GF-D8 (cell line): ENCODE measurements around the gene ZIM2.

ENCODE experiments used
- DNase-seq: peaks from one replicate; lab custom pipeline; 2025; lab: John Stamatoyannopoulos, UW

The ZIM2 gene

DNA sequence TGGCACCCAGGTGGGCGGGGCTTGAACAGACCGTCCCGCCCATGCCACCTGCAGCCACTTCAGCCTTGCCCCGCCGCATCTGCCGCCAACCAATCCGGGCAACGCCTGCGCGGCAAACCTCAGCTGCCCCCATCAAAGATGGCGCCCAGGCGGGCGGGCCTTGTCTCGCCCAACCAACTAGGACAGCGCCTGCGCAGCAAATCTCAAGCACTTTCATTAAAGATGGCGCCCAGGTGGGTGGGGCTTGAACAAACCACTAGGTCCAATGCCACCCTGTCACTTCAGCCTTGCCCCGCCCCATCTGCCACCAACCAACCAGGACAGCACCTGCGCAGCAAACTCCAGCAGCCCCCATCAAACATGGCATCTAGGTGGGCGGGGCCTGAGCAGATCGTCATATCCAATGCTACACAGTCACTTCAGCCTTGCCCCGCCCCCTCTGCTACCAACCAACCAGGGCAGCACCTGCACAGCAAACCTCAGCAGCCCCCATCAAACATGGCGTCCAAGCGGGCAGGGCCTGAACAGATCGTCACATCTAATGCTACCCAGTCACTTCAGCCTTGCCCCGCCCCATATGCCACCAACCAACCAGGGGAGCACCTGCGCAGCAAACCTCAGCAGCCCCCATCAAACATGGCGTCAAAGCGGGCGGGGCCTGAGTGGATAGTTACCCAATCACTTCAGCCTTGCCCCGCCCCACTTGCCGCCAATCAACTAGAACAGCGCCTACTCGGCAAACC lies 1.4 kb downstream of the ZIM2 start:
- peak; percentile 67 for DNase-seq

DNA sequence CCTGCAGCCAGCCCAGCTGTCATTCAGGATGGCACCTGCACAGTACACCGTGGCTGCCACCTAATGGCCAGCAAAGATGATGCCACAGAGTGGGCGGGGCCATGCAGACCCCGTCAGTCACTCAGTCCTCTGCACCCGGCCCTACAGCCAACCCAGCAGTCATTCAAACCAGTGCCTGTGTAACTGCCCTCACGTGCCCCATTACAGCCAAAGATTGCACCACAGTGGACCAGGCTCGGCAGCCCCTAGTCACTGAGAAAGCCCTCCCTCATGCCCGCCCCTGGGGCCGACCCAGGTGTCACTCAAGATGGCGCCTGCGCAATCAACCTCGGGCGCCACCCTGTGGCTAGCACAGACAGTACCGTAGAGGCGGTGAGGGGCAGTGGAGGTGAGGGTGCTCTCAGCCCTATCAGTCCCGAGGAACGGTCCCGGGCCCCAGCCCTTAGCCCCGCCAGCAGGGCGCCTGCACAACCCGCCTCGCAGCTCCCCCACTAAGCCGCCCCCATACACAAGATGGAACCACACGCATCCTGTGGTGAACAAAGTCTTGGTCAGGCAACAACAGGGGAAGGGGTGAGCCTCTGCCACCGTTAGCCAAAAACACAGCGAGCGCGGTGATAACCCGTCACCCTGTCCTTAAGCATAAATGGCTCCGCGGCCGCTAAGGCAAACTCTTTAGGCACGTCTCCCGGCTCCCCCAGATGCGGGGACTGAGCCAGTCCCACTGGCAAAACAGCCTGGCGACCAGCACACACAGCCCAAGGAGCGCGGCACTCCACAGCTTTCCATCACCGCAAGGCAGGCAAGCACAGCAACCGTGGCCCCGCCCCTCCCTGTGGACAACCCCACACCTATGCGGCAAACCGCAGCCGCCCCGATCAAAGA lies 2.3 kb downstream of the ZIM2 start:
- DNase-seq: peak; percentile 8

DNA sequence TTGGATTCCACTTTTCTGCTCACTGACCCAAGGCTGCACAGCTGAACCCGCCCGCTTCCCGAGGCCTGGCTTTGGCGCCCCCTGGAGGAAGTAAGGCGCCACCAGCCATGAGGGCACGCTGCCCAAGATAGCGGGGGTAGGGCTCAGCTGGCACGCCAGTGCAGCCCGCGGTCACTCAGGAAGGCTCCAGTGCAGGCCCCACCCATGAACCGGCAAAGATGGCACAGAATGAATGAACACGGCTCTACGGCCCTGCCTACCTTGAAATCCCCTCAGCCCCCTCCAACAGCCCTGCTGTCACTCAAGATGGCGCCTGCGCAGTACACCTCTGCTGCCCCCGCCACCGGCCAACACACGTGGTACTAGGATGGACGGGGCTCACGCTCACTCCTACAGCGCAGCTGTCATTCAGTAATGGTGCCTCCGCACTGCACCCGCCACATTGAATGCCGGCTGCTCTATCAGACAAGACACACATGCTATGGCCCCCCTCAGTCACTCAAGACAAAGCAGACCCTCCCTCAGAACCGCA lies 3.0 kb downstream of the ZIM2 start:
- no peak for DNase-seq

DNA sequence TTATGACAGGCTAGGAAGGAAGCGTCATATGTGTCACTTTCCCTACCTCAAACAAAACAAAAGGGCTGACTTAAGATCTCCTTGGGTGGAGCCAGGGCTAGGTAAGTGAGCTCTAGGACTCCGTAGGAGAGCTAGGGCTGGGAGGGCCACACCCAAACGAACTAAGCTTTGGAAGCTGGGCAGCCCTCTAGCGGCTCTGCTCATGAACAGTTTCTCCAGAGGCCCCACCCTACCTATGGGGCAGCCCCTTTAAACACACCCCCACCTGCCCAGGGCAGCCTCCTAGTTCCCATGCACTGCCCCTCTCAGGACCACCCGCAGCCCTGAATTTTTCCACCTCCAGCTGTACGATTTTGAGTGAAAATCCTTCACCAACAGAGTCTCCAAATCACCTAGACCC lies 3.5 kb downstream of the ZIM2 start:
- no peak for DNase-seq

DNA sequence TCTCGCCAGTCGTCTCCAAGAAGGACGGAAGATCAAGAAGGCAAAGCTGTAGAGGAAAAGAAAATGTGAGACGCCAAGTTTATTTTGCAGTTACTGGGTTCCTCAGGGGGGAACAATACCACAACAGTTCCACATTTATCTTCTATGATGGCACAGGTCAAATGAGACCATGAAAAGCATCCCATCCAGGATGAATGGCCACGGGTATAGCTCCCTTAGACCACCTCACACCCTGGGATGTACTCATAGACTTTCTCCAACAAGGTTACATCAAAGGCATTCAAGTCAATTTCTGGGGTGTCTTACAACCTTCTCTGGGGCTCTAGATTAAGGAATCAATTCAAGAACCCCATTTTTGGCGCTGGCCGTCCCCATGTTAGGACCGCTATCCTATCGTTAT lies 4.5 kb downstream of the ZIM2 start:
- DNase-seq: no peak

DNA sequence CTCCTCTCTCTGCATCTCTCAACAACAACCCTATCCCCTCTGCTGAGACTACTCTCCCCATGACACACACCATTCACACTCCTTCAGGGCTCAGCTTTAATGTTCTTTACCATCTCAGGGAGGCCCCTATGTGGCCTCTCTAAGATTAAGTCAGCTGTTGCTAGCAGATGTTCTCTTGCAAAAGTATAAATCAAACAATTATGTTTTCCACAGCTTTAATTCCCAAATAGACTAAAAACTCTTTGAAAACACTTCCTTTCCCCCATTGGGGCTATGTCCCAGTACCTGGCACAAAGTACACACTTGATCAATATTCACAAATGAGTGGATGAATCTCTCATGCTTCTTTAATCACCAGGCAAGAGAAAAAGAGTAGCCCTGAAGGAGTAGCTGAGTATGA lies 5.1 kb downstream of the ZIM2 start:
- DNase-seq: no peak

DNA sequence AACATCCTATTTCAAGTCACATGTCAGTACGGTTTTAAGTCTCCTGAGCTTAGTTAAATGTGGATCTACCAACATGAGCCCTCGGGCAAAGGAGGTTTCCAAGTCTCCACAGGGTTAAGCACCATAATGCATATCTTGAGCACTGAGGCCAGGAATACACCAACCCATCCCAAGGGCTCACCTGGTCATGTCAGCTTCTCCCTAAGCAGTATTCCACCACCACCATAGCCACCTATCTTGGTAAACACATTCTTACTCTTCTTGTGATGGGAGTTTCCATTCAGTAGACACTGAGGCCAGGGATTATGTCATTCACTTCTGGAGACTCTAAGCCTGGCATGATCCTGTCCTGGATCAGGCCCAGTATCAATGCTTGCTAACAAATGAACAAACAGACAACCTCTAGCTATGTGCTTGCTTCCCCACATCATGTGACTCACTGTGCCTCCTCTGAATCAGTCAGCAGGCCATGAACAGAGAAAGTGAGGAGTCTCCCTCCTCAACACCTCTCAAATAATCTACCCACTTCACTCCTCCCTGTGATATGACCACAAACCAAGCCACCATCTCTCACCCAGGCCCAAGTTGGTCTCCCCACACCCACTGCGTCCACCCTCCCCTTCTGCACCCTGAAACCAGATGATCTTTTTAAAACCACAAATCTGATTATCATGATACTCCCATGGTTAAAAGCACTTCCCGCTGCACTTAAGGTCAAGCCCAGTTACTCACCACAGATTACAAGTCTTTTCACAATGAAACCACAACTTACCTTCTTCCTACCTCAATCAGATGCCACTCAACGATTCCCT lies 5.8 kb downstream of the ZIM2 start:
- no peak for DNase-seq

DNA sequence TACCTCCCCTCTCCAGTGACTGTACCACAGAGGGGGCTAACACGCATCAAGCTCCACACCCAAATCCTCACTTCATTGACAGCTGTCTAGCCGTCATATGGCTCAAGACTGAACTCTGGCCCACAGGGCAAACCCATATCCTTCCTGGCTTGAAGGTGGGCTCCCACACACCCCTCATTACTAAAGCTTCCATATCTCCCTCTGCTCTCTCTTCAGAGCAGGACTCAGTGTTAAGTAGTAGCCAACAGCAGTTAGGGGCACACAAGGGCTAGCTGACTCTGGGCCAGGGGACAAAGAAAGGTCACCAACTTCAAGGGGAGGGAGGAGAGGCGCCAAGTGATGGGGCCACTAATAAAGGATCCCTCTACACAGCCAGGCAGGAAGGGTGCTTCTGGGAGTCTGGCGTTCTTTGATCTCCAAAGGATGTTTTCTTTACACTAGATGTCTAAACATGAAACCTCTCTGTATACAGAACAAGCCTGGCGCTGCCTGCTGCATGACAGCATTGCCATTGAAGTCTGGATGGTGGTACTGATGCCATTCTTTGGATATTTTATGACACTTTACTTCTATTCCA lies 8.1 kb downstream of the ZIM2 start:
- DNase-seq: no peak

- no peak for DNase-seq
These were observed 9.3 kb downstream of the ZIM2 start for GRCh38 chr19:56831255-56831654.

- DNase-seq: no peak
These were observed 10.9 kb downstream of the ZIM2 start for GRCh38 chr19:56829596-56829995.

DNA sequence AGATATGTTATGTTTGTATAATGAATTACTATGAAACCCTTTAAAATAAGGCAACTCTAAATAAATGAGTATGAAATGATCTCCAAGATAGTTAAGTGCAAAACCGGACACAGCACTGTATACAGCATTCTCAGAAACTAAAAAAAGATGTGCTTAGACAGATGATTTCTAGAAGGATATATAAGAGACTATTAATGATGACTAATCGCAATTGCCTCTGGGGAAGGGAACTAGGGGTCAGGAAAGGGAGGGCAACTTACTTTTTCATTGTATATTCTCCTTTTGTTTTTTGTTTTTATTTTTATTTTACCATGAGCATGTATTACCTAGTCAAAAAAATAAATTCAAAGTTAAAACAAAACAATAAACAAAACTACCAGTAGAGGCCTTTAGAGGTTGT lies 12.8 kb downstream of the ZIM2 start:
- DNase-seq: no peak

DNA sequence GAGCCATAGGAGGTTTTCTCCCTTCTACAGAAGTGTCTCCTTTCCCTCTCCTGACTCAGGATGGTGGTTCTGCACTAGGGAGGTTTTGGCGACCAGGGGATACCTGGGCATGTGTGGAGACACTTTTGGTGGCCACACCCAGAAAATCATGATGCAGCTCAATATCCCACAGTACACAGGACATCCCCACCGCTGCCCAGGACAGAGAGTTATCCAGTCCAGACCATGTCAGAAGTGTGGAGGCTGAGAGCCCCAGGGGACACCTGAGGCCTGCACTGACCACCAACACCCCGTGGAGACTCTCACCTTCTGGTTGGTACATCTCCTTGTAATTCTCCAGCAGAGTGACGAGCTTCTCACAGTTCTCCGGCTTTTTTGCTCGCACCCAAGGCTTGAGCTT lies 16.6 kb downstream of the ZIM2 start:
- no peak for DNase-seq

DNA sequence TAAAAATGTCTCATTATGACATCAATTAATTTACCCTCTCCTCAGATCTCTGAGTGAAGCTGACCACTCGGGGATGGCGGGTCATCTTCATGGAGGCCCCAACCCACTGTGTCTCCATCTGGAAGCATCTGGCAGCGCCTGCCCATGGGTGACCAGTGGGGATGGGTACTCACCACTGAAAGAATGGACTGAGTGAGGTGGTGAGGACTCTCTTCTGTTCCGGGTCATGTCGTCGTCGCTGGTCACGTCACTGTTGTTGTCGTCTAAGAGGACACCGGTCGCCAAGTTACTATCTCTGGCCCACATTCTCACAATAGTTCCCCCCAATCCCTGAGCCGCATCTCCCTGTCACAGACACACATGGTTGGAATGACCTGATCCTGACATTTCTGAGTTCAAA lies 17.1 kb downstream of the ZIM2 start:
- no peak for DNase-seq

DNA sequence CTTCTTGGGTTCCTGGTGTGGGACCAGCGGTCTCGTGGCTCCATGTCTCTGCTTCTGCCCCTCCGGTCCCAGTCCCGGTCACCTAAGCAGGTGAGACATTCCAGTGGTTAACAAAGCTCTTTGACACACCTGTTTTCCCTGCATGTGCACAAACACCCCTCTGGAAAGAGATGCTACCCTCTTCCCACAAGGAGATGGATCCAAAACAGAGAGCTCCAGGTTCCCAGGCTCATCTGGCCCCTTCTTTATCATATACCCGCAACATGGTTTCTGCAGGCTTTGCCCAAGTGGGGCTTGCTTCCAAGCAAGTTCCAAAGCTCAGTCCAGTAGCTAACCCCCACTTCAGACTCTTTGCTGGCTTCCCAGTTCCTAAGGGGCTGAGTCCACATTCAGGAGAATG lies 17.8 kb downstream of the ZIM2 start:
- no peak for DNase-seq

DNA sequence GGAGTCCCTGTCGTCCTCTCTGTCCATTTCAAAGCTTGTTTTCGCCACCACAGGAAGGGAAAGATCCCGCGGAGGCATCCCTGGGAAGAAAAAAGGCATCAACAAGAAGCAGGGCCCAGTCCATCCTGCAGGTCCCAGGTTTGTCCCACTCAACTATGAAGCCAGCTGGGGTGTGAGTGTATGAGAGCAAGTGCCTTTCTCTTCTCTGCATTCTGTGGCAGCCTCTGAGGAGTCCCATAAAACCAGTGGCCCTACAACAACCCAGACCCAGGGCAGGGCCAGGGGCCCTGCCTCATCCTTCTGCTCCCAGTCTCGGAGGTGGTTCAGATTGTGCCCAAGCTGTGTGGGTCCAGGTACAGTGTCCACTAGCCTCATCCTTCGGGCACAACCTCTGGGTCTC lies 18.9 kb downstream of the ZIM2 start:
- no peak for DNase-seq

- DNase-seq: no peak
These were observed 19.3 kb downstream of the ZIM2 start for GRCh38 chr19:56821209-56821608.

DNA sequence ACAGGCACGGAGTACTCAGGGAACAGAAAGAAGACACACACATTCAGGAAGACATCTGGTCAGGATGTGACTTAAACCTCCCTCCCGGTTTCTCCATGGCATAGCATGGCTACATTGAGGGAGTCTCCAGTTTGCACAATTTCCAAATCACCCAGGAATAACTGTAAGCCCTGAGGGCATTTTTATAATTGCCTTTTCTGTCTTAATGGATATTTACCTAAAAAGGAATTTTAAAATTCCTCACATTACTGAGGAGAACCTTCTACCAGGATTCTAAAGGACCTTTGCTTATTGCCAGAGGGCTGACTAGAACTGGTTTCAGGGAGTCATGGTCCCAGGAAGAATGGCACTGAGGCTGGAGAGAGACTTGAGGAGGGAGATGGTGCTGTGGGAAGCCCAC lies 21.4 kb downstream of the ZIM2 start:
- no peak for DNase-seq

DNA sequence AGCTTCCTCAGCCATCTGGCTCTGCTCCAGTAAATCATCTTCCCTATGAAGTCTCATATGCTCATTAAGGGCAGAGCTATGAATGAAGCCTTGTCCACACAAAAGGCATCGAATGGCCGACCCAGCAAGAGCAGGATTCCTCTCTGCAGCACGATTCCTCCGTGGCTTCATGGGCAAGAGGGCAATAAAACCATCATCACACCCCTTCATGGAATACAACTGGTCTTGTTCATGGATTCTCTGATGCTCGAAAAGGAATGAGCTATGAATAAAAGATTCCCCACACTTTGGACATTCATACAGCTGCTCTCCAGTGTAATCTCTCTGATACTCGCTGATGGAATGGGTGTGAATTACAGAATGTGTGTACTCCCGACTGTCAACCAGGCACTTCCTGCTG lies 25.9 kb downstream of the ZIM2 start:
- no peak for DNase-seq

DNA sequence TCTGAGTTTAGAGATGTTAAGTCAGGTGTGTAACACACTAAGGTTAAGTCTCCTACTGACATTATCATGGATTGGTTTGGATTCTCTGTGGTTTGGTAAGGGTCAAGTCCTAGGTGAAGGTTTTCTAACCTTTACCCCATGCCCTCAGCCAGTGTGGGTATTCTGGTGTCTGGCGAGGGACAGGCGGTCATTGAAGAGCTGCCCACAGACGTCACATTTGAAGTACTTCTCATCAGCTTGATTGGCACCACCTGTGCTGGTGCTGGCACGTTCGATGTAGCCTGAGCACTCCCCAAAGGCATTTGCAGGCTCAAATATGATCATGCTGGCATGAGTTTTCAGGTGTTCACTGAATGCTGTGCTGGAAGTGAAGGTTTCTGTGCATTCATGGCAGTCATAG lies 27.0 kb downstream of the ZIM2 start:
- DNase-seq: no peak

DNA sequence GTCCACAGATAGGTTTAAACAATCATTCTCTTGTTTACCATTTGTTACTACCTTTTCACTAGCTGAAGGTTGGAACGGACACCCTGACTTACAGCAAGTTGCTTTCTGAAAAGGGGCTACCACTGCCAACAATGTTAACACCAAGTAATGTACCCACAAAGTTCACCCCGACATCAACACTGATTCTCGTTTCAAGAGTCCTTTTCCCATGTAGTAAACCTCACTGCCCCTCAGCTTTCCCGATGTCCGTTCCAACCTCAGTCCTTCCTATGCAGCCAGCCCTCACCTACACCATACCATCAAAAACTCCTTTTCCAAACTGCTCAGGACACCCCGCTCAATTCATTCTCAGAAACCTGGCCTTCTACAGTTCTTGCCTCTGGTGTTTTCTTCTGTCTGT lies 29.0 kb downstream of the ZIM2 start:
- DNase-seq: no peak

DNA sequence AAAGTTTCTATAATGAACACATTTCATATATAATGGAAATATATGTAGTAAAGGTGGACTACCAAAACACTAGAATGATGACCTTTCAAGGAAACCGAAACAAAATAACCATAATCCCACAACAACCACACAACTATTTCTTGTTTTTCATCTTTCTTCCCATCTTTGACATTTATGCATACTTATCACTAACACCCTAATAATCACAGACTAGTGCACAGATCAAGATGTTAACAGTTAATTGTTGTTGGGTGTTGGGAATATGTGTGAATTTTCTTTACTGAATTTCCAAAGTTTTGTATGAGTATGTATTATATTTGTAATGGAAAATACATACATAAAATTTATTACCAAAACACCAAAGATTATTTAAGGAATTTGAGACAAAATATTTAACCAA lies 30.3 kb downstream of the ZIM2 start:
- DNase-seq: no peak
